DOHH2 (cell line): ENCODE measurements around the gene TWSG1.

Source experiments
- EZH2phosphoT487 ChIP-seq: fragments of 200-600 bp; sonication (generic); IDR thresholded peaks from 2 replicates; pipeline ENCODE4 v1.6.1; 2017; ENCODE audit warnings: borderline replicate concordance, mild to moderate bottlenecking, antibody characterized with exemption, low read length, moderate library complexity, mixed read lengths
- TF ChIP-seq, protein P1 (sequence below): fragments of 200-600 bp; sonication (generic); IDR thresholded peaks from one replicate; pipeline ENCODE4 v1.5.1; 2014; ENCODE audit warnings: antibody characterized with exemption, mild to moderate bottlenecking, low read depth, low read length; ENCODE audit not compliant: poor library complexity, severe bottlenecking

DNA sequence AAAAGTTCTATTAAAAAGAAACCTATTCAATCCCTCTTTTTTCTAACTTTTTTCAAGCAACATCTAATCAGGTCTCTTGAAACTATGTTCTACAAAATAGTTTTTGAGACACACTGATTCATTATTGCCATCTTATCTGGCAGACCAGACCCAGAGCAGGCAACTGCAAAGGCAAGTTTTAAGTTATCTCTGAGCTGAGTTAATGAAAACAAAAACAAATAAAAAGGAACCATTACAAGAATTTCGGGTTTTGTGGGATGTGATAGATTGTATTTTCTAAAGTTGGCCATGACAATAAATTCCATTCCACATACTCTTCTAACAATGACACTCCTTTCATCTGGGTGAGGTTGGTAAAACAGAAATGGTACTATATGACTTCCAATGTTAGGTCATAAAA, 15.2 kb upstream of the TWSG1 start:
- TF ChIP-seq, protein P1, sequence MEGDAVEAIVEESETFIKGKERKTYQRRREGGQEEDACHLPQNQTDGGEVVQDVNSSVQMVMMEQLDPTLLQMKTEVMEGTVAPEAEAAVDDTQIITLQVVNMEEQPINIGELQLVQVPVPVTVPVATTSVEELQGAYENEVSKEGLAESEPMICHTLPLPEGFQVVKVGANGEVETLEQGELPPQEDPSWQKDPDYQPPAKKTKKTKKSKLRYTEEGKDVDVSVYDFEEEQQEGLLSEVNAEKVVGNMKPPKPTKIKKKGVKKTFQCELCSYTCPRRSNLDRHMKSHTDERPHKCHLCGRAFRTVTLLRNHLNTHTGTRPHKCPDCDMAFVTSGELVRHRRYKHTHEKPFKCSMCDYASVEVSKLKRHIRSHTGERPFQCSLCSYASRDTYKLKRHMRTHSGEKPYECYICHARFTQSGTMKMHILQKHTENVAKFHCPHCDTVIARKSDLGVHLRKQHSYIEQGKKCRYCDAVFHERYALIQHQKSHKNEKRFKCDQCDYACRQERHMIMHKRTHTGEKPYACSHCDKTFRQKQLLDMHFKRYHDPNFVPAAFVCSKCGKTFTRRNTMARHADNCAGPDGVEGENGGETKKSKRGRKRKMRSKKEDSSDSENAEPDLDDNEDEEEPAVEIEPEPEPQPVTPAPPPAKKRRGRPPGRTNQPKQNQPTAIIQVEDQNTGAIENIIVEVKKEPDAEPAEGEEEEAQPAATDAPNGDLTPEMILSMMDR, result no peak
- TF ChIP-seq EZH2phosphoT487, result no peak
